GM12878 (cell line): Measurements from ENCODE around the gene ASIC4. TPM values are rescaled to one million over a fixed set of nuclear protein-coding genes. Genes with fewer than 3 reads are reported as not detected.
A peak's percentile ranks its signal among the peaks of the same experiment; 100 is the strongest.

Experiments
- BCL3 ChIP-seq: IDR thresholded peaks from 2 replicates; pipeline ENCODE4 v1.6.1; 2011; ENCODE audit warnings: borderline replicate concordance, low read depth, mild to moderate bottlenecking, moderate library complexity, low read length; ENCODE audit not compliant: insufficient read depth, poor library complexity, severe bottlenecking
- CBFB ChIP-seq: IDR thresholded peaks from 2 replicates; pipeline ENCODE4 v1.6.1; 2016; ENCODE audit warnings: antibody characterized with exemption, low read depth
- CHD2 ChIP-seq: IDR thresholded peaks from 2 replicates; pipeline ENCODE4 v1.6.1; 2011; ENCODE audit warnings: low read depth, low read length, improper control_type of control experiment, borderline replicate concordance
- CREM ChIP-seq: IDR thresholded peaks from 2 replicates; pipeline ENCODE4 v1.6.1; 2014; ENCODE audit warnings: antibody characterized with exemption, low read depth
- EP300 ChIP-seq, 2 experiments: fragments of 150-350 bp in 1 of 2; IDR thresholded peaks; 2 replicates each; pipeline ENCODE4 v1.6.1; 2011 to 2012; ENCODE audit warnings: low read depth in 2 of 2, low read length in 2 of 2, borderline replicate concordance in 1 of 2, improper control_type of control experiment in 1 of 2, inconsistent platforms in 1 of 2; ENCODE audit not compliant: control insufficient read depth in 1 of 2
- JUND ChIP-seq: IDR thresholded peaks from 2 replicates; pipeline ENCODE4 v1.6.1; 2012; ENCODE audit warnings: low read depth, mild to moderate bottlenecking, low read length, improper control_type of control experiment, moderate library complexity
- MTA3 ChIP-seq: IDR thresholded peaks from 2 replicates; pipeline ENCODE4 v1.6.1; 2012; ENCODE audit warnings: low read length, inconsistent platforms, borderline replicate concordance
- MXI1 ChIP-seq: fragments of 150-350 bp; IDR thresholded peaks from 2 replicates; pipeline ENCODE4 v1.6.1; 2011; ENCODE audit warnings: low read depth, mild to moderate bottlenecking, inconsistent platforms, low read length, improper control_type of control experiment
- PAX8 ChIP-seq: fragments of 450-650 bp; IDR thresholded peaks from 2 replicates; pipeline ENCODE4 v1.6.1; 2017; ENCODE audit warnings: mild to moderate bottlenecking, moderate library complexity
- POLR2AphosphoS2 ChIP-seq: IDR thresholded peaks from 2 replicates; pipeline ENCODE4 v1.6.1; 2011; ENCODE audit warnings: low read depth, mild to moderate bottlenecking, low read length, improper control_type of control experiment, moderate library complexity
- RFX5 ChIP-seq: IDR thresholded peaks from 2 replicates; pipeline ENCODE4 v1.6.1; 2011; ENCODE audit warnings: low read depth, low read length, improper control_type of control experiment
- SIX5 ChIP-seq: IDR thresholded peaks from 2 replicates; pipeline ENCODE4 v1.6.1; 2011; ENCODE audit warnings: mild to moderate bottlenecking, low read depth, low read length, moderate library complexity; ENCODE audit not compliant: severe bottlenecking
- ZBTB4 ChIP-seq: fragments of 450-650 bp; formaldehyde crosslinking; IDR thresholded peaks from 2 replicates; pipeline ENCODE4 v1.4.0; 2022; ENCODE audit warnings: mild to moderate bottlenecking, moderate library complexity
- ZNF274 ChIP-seq: IDR thresholded peaks from one replicate; pipeline ENCODE4 v1.8.0; 2011; ENCODE audit not compliant: insufficient read length, insufficient read depth
- polyA plus RNA-seq, 11 experiments: library from polyadenylated mRNA; depleted of rRNA in 4 of 11; unstranded in 6 of 11; stranded (reverse) in 5 of 11; fragments of >200 nt; fragmentation: Nextera tagmentation in 4 of 11; fragmentation: Illumina TruSeq in 1 of 11; extraction: Ambion mirVana in 4 of 11; extraction: Trizol in 1 of 11; gene quantifications; 1 replicate in 1 of 11; 2 replicates in 10 of 11; pipeline versions ENCODE4 v1.2.1 to v1.2.3, GENCODE V29; 2011 to 2016; ENCODE audit warnings: inconsistent platforms in 2 of 11, missing spikeins in 2 of 11, low read depth in 1 of 11
- total RNA-seq, 4 experiments: library from RNA; depleted of rRNA in 3 of 4; stranded (reverse); fragments of >200 nt in 3 of 4; fragmentation: Illumina TruSeq in 1 of 4; extraction: Trizol in 1 of 4; gene quantifications; 2 replicates each; pipeline versions ENCODE4 v1.2.1 to v1.2.3, GENCODE V29; 2013 to 2021
- TF ChIP-seq, protein P1 (sequence below): fragments of 450-650 bp; formaldehyde crosslinking; IDR thresholded peaks from 2 replicates; pipeline ENCODE4 v1.4.0; 2020; ENCODE audit warnings: mild to moderate bottlenecking, moderate library complexity
- TF ChIP-seq, protein P2 (sequence below): fragments of 450-650 bp; IDR thresholded peaks from 2 replicates; pipeline ENCODE4 v1.6.1; 2016; ENCODE audit warnings: mild to moderate bottlenecking

ASIC4 gene
- total and polyA plus RNA-seq, 10 of the 15 experiments (the other 5 are each of a cell fraction or from before 2014, with no cell fraction given): 0.01 TPM; not detected in 9

- TF ChIP-seq ZBTB4 (CRISPR knock-in tag): no peak
- peak; percentile 77; the same call in 1 of the 2 replicates for TF ChIP-seq JUND
- no peak for TF ChIP-seq EP300 (IDR thresholded peaks at IDR 0.05; ENCODE audit: borderline replicate concordance in 1 of 2, control insufficient read depth in 1 of 2, low read depth in 2 of 2, low read length in 2 of 2)
- no peak for TF ChIP-seq CHD2
- TF ChIP-seq, protein P1, sequence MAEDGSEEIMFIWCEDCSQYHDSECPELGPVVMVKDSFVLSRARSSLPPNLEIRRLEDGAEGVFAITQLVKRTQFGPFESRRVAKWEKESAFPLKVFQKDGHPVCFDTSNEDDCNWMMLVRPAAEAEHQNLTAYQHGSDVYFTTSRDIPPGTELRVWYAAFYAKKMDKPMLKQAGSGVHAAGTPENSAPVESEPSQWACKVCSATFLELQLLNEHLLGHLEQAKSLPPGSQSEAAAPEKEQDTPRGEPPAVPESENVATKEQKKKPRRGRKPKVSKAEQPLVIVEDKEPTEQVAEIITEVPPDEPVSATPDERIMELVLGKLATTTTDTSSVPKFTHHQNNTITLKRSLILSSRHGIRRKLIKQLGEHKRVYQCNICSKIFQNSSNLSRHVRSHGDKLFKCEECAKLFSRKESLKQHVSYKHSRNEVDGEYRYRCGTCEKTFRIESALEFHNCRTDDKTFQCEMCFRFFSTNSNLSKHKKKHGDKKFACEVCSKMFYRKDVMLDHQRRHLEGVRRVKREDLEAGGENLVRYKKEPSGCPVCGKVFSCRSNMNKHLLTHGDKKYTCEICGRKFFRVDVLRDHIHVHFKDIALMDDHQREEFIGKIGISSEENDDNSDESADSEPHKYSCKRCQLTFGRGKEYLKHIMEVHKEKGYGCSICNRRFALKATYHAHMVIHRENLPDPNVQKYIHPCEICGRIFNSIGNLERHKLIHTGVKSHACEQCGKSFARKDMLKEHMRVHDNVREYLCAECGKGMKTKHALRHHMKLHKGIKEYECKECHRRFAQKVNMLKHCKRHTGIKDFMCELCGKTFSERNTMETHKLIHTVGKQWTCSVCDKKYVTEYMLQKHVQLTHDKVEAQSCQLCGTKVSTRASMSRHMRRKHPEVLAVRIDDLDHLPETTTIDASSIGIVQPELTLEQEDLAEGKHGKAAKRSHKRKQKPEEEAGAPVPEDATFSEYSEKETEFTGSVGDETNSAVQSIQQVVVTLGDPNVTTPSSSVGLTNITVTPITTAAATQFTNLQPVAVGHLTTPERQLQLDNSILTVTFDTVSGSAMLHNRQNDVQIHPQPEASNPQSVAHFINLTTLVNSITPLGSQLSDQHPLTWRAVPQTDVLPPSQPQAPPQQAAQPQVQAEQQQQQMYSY: no peak
- TF ChIP-seq PAX8: no peak
- TF ChIP-seq SIX5: no peak
- TF ChIP-seq, protein P2, sequence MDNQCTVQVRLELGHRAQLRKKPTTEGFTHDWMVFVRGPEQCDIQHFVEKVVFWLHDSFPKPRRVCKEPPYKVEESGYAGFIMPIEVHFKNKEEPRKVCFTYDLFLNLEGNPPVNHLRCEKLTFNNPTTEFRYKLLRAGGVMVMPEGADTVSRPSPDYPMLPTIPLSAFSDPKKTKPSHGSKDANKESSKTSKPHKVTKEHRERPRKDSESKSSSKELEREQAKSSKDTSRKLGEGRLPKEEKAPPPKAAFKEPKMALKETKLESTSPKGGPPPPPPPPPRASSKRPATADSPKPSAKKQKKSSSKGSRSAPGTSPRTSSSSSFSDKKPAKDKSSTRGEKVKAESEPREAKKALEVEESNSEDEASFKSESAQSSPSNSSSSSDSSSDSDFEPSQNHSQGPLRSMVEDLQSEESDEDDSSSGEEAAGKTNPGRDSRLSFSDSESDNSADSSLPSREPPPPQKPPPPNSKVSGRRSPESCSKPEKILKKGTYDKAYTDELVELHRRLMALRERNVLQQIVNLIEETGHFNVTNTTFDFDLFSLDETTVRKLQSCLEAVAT: peak; percentile 83
- peak; percentile 75; the same call in 1 of the 2 replicates for TF ChIP-seq RFX5
- TF ChIP-seq BCL3: no peak
- no peak for TF ChIP-seq MTA3
- no peak for TF ChIP-seq ZNF274
- peak; percentile 71 for TF ChIP-seq MXI1
- no peak for TF ChIP-seq POLR2AphosphoS2
- peak; percentile 98 for TF ChIP-seq CREM
- TF ChIP-seq CBFB: no peak
These were observed 29.5 kb downstream of the ASIC4 start, which contains the start of the genes CHPF and TMEM198 (continued) for GRCh38 chr2:219543596-219544358.
